ENCODE measurements around the gene FBXL17.
A peak's percentile ranks its signal among the peaks of the same experiment; 100 is the strongest.
"Not testable (repeated sequence)": the region's sequence is repeated elsewhere in the genome, so short reads cannot be mapped to it uniquely, and the experiment has no call there.

Gene FBXL17

GRCh38 chr5:108381954-108382783 lies at the start of gene FBXL17:
TSS of gene FBXL17 (minus strand) at chr5:108382098.
- peak; percentile 86 for DNase-seq (ENCODE audit: low read depth)

GRCh38 chr5:108430931-108431608 lies 49.2 kb upstream of the FBXL17 start:
- no peak for DNase-seq (ENCODE audit: low read depth)

- DNase-seq (ENCODE audit: low read depth) = no peak
Observed at GRCh38 chr5:108421713-108422112, 39.8 kb upstream of the FBXL17 start.

- no peak for DNase-seq (ENCODE audit: low read depth)
Observed at GRCh38 chr5:108420755-108421154, 38.9 kb upstream of the FBXL17 start.

GRCh38 chr5:108420158-108420557 lies 38.3 kb upstream of the FBXL17 start:
- no peak for DNase-seq (ENCODE audit: low read depth)

- no peak for DNase-seq (ENCODE audit: low read depth)
Observed at GRCh38 chr5:108418197-108418596, 36.3 kb upstream of the FBXL17 start.

- DNase-seq (ENCODE audit: low read depth) = no peak
Observed at GRCh38 chr5:108417166-108417670, 35.3 kb upstream of the FBXL17 start.

GRCh38 chr5:108415726-108416125 lies 33.8 kb upstream of the FBXL17 start:
- no peak for DNase-seq (ENCODE audit: low read depth)

- no peak for DNase-seq (ENCODE audit: low read depth)
Observed at GRCh38 chr5:108409786-108410185, 27.9 kb upstream of the FBXL17 start.

GRCh38 chr5:108405201-108405600 lies 23.3 kb upstream of the FBXL17 start:
- not testable (repeated sequence) for DNase-seq (ENCODE audit: low read depth)

GRCh38 chr5:108398964-108399363 lies 17.1 kb upstream of the FBXL17 start:
- no peak for DNase-seq (ENCODE audit: low read depth)

GRCh38 chr5:108396837-108397236 lies 14.9 kb upstream of the FBXL17 start:
- not testable (repeated sequence) for DNase-seq (ENCODE audit: low read depth)

- DNase-seq (ENCODE audit: low read depth) = no peak
Observed at GRCh38 chr5:108387758-108388157, 5.9 kb upstream of the FBXL17 start.

- DNase-seq (ENCODE audit: low read depth) = no peak
Observed at GRCh38 chr5:108386345-108387061, 4.6 kb upstream of the FBXL17 start.

GRCh38 chr5:108384741-108385140 lies 2.8 kb upstream of the FBXL17 start:
- DNase-seq (ENCODE audit: low read depth) = no peak

- DNase-seq (ENCODE audit: low read depth) = peak; percentile 4
Observed at GRCh38 chr5:108382784-108383330, 959 bp upstream of the FBXL17 start.

- peak; percentile 76 for DNase-seq (ENCODE audit: low read depth)
Observed at GRCh38 chr5:108381350-108381953, 446 bp downstream of the FBXL17 start.

- peak; percentile 40 for DNase-seq (ENCODE audit: low read depth)
Observed at GRCh38 chr5:108380531-108381349, 1.2 kb downstream of the FBXL17 start.

- DNase-seq (ENCODE audit: low read depth) = no peak
Observed at GRCh38 chr5:108379722-108380530, 2.0 kb downstream of the FBXL17 start.

GRCh38 chr5:108375768-108376167 lies 6.1 kb downstream of the FBXL17 start:
- no peak for DNase-seq (ENCODE audit: low read depth)
